Omental fat pad (tissue), 4 donors: ENCODE measurements around the gene EMID1. TPM values are rescaled to one million over a fixed set of nuclear protein-coding genes. Genes with fewer than 3 reads are reported as not detected.

Experiments
- ATAC-seq: fragments of 150-250 bp; one replicate; pipeline ENCODE4 v1.9.1; 2016; ENCODE audit warnings: mild to moderate bottlenecking, moderate library complexity; ENCODE audit not compliant: low FRiP score
- DNase-seq: peaks from one replicate; pipeline ENCODE4 v3.0.0-alpha.2; 2019; ENCODE audit warnings: low spot score
- CTCF ChIP-seq, 3 donors: fragments of 450-650 bp; IDR thresholded peaks; one replicate each; pipeline ENCODE4 v1.5.1; 2016 to 2017; ENCODE audit warnings: antibody characterized with exemption in 3 of 3, mild to moderate bottlenecking in 3 of 3, moderate library complexity in 2 of 3
- small RNA-seq: library from RNA; depleted of rRNA; stranded (forward); fragments of <200 nt; gene quantifications from one replicate; pipeline ENCODE3, GENCODE V24; 2016
- total RNA-seq, 4 donors: library from RNA; depleted of rRNA; stranded (reverse); fragments of >200 nt; gene quantifications; one replicate each; pipeline ENCODE4 v1.1.0, GENCODE V29; 2016

Gene EMID1
- total RNA-seq, 4 donors from 2014 or later = 1.5 to 2.5 (median 1.7) TPM

DNA sequence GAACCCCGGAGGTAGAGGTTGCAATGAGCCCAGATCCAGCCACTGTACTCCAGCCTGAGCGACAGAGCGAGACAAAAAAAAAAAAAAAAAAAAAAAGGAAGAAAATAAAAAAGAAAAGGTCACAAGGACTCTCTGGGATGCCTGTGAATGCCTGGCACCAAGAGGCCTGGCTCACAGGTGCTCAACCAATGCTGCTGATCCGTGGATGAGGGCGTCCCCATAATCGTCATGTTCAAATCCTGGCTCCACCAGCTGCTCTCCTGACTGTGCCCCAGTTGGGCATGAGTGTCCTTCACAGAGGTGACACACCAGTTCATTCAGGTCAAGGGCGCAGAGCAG lies 100.1 kb downstream of the EMID1 start:
- no peak for TF ChIP-seq CTCF (IDR thresholded peaks at IDR 0.05)
- no peak for ATAC-seq
- no peak for DNase-seq

- TF ChIP-seq CTCF (IDR thresholded peaks at IDR 0.05) = no peak
- no peak for DNase-seq
- ATAC-seq = peak; percentile 47
Observed at GRCh38 chr22:29306175-29306834, 100.6 kb downstream of the EMID1 start, which contains the start of gene GAS2L1. GAS2L1 (plus strand) TSS chr22:29306650; CDS start chr22:29308106, 1,456 bp downstream.

- no peak for TF ChIP-seq CTCF (IDR thresholded peaks at IDR 0.05)
- ATAC-seq = peak; percentile 44
- no peak for DNase-seq
Observed at GRCh38 chr22:29306835-29307595, 101.3 kb downstream of the EMID1 start.

- ATAC-seq (no peak), DNase-seq (no peak)
- TF ChIP-seq CTCF (IDR thresholded peaks at IDR 0.05) = no peak
Observed at GRCh38 chr22:29307596-29308147, 102.0 kb downstream of the EMID1 start.

DNA sequence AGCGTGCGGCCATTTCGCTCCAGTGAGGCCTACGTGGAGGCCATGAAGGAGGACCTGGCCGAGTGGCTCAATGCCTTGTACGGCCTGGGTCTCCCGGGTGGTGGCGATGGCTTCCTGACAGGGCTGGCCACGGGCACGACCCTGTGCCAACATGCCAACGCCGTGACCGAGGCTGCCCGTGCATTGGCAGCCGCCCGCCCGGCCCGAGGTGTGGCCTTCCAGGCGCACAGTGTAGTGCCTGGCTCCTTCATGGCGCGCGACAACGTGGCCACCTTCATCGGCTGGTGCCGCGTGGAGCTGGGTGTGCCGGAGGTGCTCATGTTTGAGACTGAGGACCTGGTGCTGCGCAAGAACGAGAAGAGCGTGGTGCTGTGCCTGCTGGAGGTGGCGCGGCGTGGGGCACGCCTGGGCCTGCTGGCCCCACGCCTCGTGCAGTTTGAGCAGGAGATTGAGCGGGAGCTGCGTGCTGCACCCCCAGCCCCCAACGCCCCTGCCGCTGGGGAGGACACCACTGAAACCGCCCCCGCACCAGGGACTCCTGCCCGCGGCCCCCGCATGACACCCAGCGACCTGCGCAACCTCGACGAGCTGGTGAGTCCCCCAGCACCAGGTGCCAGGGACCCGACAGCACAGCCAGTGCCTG lies 102.6 kb downstream of the EMID1 start:
- no peak for DNase-seq

GRCh38 chr22:29308791-29309262 lies 103.1 kb downstream of the EMID1 start:
- DNase-seq (no peak), ATAC-seq (no peak)
- no peak for TF ChIP-seq CTCF (IDR thresholded peaks at IDR 0.05)

More for the DNA sequence above, 102.6 kb downstream of the EMID1 start:
- TF ChIP-seq CTCF (IDR thresholded peaks at IDR 0.05) = no peak
- ATAC-seq = no peak

Small RNA genes lying within 50 kb of the gene (small RNA-seq; reads per million reads assigned to genes)
- gene RNU6-1219P = not detected

Other genes with a start within 250 kb of the EMID1 start
- not detected for gene C22orf31, start 144.1 kb upstream of the EMID1 start, total RNA-seq
- 10 to 100 TPM; 11.1 to 23.8 (median 13.9) TPM for gene KREMEN1, start 132.9 kb upstream of the EMID1 start, total RNA-seq
- 10 to 100 TPM; 15.0 to 30.8 (median 25.4) TPM for gene RHBDD3, start 62.1 kb downstream of the EMID1 start, total RNA-seq
- 100 to 1,000 TPM; 190 to 274 (median 202) TPM for gene EWSR1, start 62.4 kb downstream of the EMID1 start, total RNA-seq
- 10 to 100 TPM; 13.4 to 29.0 (median 22.7) TPM for gene GAS2L1, start 100.8 kb downstream of the EMID1 start, total RNA-seq
- gene RASL10A, start 109.8 kb downstream of the EMID1 start, total RNA-seq = 1 to 10 TPM in 2 of 4 donors, under 1 TPM in 1, not detected in 1; 0.56 to 2.6 (median 1.5) TPM
- 10 to 100 TPM; 58.0 to 77.3 (median 75.3) TPM for gene AP1B1, start 182.7 kb downstream of the EMID1 start, total RNA-seq
- gene RFPL1, start 232.7 kb downstream of the EMID1 start, total RNA-seq = not detected